ENCODE results near the gene RPS24. TPM values are rescaled to one million over a fixed set of nuclear protein-coding genes. Genes with fewer than 3 reads are reported as not detected.

The RPS24 gene
- total and polyA plus RNA-seq, 2 of the 8 experiments (the other 6 are each of a cell fraction or from before 2014, with no cell fraction given), result 2,128 to 3,943 TPM

GRCh38 chr10:78010278-78010677 is 23.4 kb upstream of the RPS24 start:
- no peaks in the 10 kb centered on the region for H3K23me2 ChIP-seq (ENCODE audit: low read depth, low read length)
- no peak for DNase-seq (ENCODE audit: low read depth in 1 of 2, low spot score in 2 of 2)
- H3K18ac ChIP-seq (ENCODE audit: extremely low read depth, low read length), result no peak overlapping the region
- ChIA-PET POLR2A (ENCODE audit: partially characterized antibody) (interaction anchor here (0.7 kb wide), 1 partner anchor 152 kb away, joined by 3 read pairs; no protein-coding TSS in a partner anchor), CTCF (ENCODE audit: partially characterized antibody) (interaction anchor here (1.1 kb wide), 1 partner anchor 21 kb away, joined by 3 read pairs; no protein-coding TSS in a partner anchor)
- no peaks in the 10 kb centered on the region for H3K4me1 ChIP-seq (replicated peaks in 1 of 4; ENCODE audit: control insufficient read depth in 3 of 4, insufficient read depth in 4 of 4, low read length in 3 of 4)
- no peak overlapping the region for H3K14ac ChIP-seq (ENCODE audit: insufficient read length)
- H4K20me1 ChIP-seq (replicated peaks in 1 of 2; ENCODE audit: control insufficient read depth in 1 of 2, insufficient read depth in 2 of 2, low read length in 2 of 2), result peaks cover 0 to 1% of the 10 kb centered on the region in 2 experiments
- H3K4me3 ChIP-seq (ENCODE audit: extremely low read depth in 1 of 4, insufficient read depth in 2 of 4, low read depth in 3 of 4, low read length in 4 of 4), result no peak overlapping the region
- no peaks in the 10 kb centered on the region for H3K27me3 ChIP-seq (replicated peaks in 1 of 4; ENCODE audit: control insufficient read depth in 3 of 4, extremely low read depth in 1 of 4, insufficient read depth in 3 of 4, low read length in 3 of 4)
- no peak for FAIRE-seq
- H2BK5ac ChIP-seq (ENCODE audit: low read depth, low read length), result no peak overlapping the region
- no peak overlapping the region for H4K91ac ChIP-seq (replicated peaks; ENCODE audit: insufficient read length, low read length)
- no peaks in the 10 kb centered on the region for H3K79me2 ChIP-seq (ENCODE audit: control insufficient read depth in 1 of 2, insufficient read depth in 2 of 2, low read length in 2 of 2)
- H3K56ac ChIP-seq (replicated peaks; ENCODE audit: insufficient read length, low read depth, low read length), result no peak overlapping the region
- no peak overlapping the region for H2BK15ac ChIP-seq (ENCODE audit: low read length)
- H3K9ac ChIP-seq (replicated peaks in 1 of 4; ENCODE audit: extremely low read depth in 1 of 4, low read depth in 3 of 4, low read length in 3 of 4), result no peak overlapping the region
- H3K9me3 ChIP-seq (ENCODE audit: insufficient read depth in 2 of 2, low read depth in 1 of 2, low read length in 1 of 2), result no peaks in the 10 kb centered on the region
- no peak overlapping the region for H4K5ac ChIP-seq (ENCODE audit: insufficient read length, low read depth, low read length)
- no peak overlapping the region for H3K4me2 ChIP-seq (ENCODE audit: insufficient read depth in 1 of 2, low read depth in 2 of 2, low read length in 2 of 2)
- H2AK5ac ChIP-seq (ENCODE audit: low read depth, low read length), result no peak overlapping the region
- no peak overlapping the region for H4K8ac ChIP-seq (ENCODE audit: extremely low read depth, insufficient read depth, low read length)
- H3K36me3 ChIP-seq (ENCODE audit: control insufficient read depth in 2 of 4, insufficient read depth in 4 of 4, low read length in 3 of 4), result peaks cover 33 to 82% (median 68%) of the 10 kb centered on the region in 4 experiments
- H3K4ac ChIP-seq (replicated peaks; ENCODE audit: insufficient read length, low read depth, low read length), result no peak overlapping the region
- H3K27ac ChIP-seq (ENCODE audit: low read depth, low read length), result no peak overlapping the region
- H2AFZ ChIP-seq (ENCODE audit: low read length), result no peak overlapping the region
- H3K79me1 ChIP-seq (ENCODE audit: low read depth, low read length), result no peaks in the 10 kb centered on the region
- no peak overlapping the region for H2BK12ac ChIP-seq (ENCODE audit: low read depth, low read length)
- 90% methylated on average over 7 of the region's 7 CpGs; no CpG with 5 or more reads in 1 of the 2 experiments for WGBS, 2 experiments (ENCODE audit: extremely low coverage in 1 of 2, insufficient coverage in 1 of 2, insufficient read length in 1 of 2, insufficient replicate concordance in 2 of 2, low coverage in 1 of 2, low lambda C conversion rate in 2 of 2, missing lambda C conversion rate in 1 of 2)
- H2BK20ac ChIP-seq (ENCODE audit: low read length), result no peak overlapping the region
- no peak overlapping the region for H3K23ac ChIP-seq (ENCODE audit: insufficient read length)
- no peak overlapping the region for H2BK120ac ChIP-seq (replicated peaks; ENCODE audit: low read depth, low read length)
- TF ChIP-seq, protein P1, sequence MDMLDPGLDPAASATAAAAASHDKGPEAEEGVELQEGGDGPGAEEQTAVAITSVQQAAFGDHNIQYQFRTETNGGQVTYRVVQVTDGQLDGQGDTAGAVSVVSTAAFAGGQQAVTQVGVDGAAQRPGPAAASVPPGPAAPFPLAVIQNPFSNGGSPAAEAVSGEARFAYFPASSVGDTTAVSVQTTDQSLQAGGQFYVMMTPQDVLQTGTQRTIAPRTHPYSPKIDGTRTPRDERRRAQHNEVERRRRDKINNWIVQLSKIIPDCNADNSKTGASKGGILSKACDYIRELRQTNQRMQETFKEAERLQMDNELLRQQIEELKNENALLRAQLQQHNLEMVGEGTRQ (IDR thresholded peaks at IDR 0.05; ENCODE audit: low read length), result no peak
- TF ChIP-seq SP4 (IDR thresholded peaks at IDR 0.05; ENCODE audit: low read length) (no peak), JUND (IDR thresholded peaks at IDR 0.05; ENCODE audit: low read length) (no peak), YY1 (IDR thresholded peaks at IDR 0.05; ENCODE audit: low read depth, low read length) (no peak), RXRA (IDR thresholded peaks at IDR 0.05; ENCODE audit: insufficient read depth, low read depth, low read length) (no peak), NANOG (IDR thresholded peaks at IDR 0.05; ENCODE audit: insufficient read depth, low read depth, low read length, poor library complexity, severe bottlenecking) (no peak), BRCA1 (IDR thresholded peaks at IDR 0.05; ENCODE audit: low read depth, low read length) (no peak), TBP (IDR thresholded peaks at IDR 0.05; ENCODE audit: low read depth, low read length) (no peak), SIX5 (IDR thresholded peaks at IDR 0.05; ENCODE audit: low read depth, low read length) (no peak), ATF3 (IDR thresholded peaks at IDR 0.05; ENCODE audit: insufficient read depth, low read depth, low read length) (no peak), ASH2L (IDR thresholded peaks at IDR 0.05; ENCODE audit: low read length) (no peak), EZH2 (IDR thresholded peaks at IDR 0.05; ENCODE audit: low read depth, low read length, severe bottlenecking) (no peak), SAP30 (IDR thresholded peaks at IDR 0.05; ENCODE audit: insufficient read depth, insufficient replicate concordance, low read length) (no peak)
